AG10803 (cell line): ENCODE measurements around the gene PPRC1.

Experiments used
- DNase-seq: peaks from one replicate; pipeline ENCODE4 v3.0.0; 2010; ENCODE audit warnings: low read depth
- H3K4me3 ChIP-seq: 2 replicates; pipeline ENCODE4 v1.5.1; 2011; ENCODE audit warnings: mild to moderate bottlenecking, low read length, control low read depth
- CTCF ChIP-seq: conservative IDR thresholded peaks from 2 replicates; pipeline ENCODE4 v1.5.1; 2011; ENCODE audit warnings: mild to moderate bottlenecking, low read length, control low read depth, inconsistent platforms

The PPRC1 gene

GRCh38 chr10:102132563-102133372 is at the start of gene PPRC1:
PPRC1 (plus strand) TSS chr10:102133040; CDS start chr10:102133069, 29 bp downstream.
- peak; percentile 99 for DNase-seq
- peak within 1 kb of the TSS; percentile 92 for H3K4me3 ChIP-seq
- TF ChIP-seq CTCF = peak; percentile 89

- H3K4me3 ChIP-seq = no peak overlapping the region
- DNase-seq = no peak
- no peak for TF ChIP-seq CTCF
Observed at GRCh38 chr10:102083541-102083940, 49.3 kb upstream of the PPRC1 start.

GRCh38 chr10:102085336-102085735 is 47.5 kb upstream of the PPRC1 start:
- no peak overlapping the region for H3K4me3 ChIP-seq
- no peak for TF ChIP-seq CTCF
- no peak for DNase-seq

- no peak for TF ChIP-seq CTCF
- no peak overlapping the region for H3K4me3 ChIP-seq
- no peak for DNase-seq
Observed at GRCh38 chr10:102086196-102086595, 46.6 kb upstream of the PPRC1 start.

GRCh38 chr10:102090772-102091171 is 42.1 kb upstream of the PPRC1 start:
- no peak overlapping the region for H3K4me3 ChIP-seq
- no peak for DNase-seq
- TF ChIP-seq CTCF = no peak

GRCh38 chr10:102096449-102096848 is 36.4 kb upstream of the PPRC1 start:
- H3K4me3 ChIP-seq = no peak overlapping the region
- no peak for TF ChIP-seq CTCF
- DNase-seq = no peak

GRCh38 chr10:102101152-102101551 is 31.7 kb upstream of the PPRC1 start:
- no peak overlapping the region for H3K4me3 ChIP-seq
- DNase-seq = no peak
- no peak for TF ChIP-seq CTCF
